KMS-11 (cell line): ENCODE data around the gene ESPNL.

Experiments
- H2AFZ ChIP-seq: fragments of 200-600 bp; sonication (generic); 2 replicates; pipeline ENCODE4 v1.6.1; 2016; ENCODE audit warnings: antibody characterized with exemption, mixed run types, low read depth
- H3K27ac ChIP-seq: fragments of 200-600 bp; sonication (generic); 2 replicates; pipeline ENCODE4 v1.6.1; 2016; ENCODE audit warnings: mild to moderate bottlenecking, mixed run types
- H3K27me3 ChIP-seq: fragments of 200-600 bp; sonication (generic); 2 replicates; pipeline ENCODE4 v1.6.1; 2017; ENCODE audit warnings: mild to moderate bottlenecking, low read depth, mixed run types, moderate library complexity; ENCODE audit not compliant: insufficient read depth
- H3K36me3 ChIP-seq: fragments of 200-600 bp; sonication (generic); 2 replicates; pipeline ENCODE4 v1.6.1; 2017; ENCODE audit warnings: mild to moderate bottlenecking, mixed run types; ENCODE audit not compliant: insufficient read depth
- H3K4me1 ChIP-seq: fragments of 200-600 bp; sonication (generic); 2 replicates; pipeline ENCODE4 v1.6.1; 2016; ENCODE audit warnings: mild to moderate bottlenecking, low read depth, mixed run types; ENCODE audit not compliant: poor library complexity, severe bottlenecking
- H3K4me2 ChIP-seq: fragments of 200-600 bp; sonication (generic); 2 replicates; pipeline ENCODE4 v1.7.0; 2016; ENCODE audit warnings: mild to moderate bottlenecking, mixed run types
- H3K4me3 ChIP-seq: fragments of 200-600 bp; sonication (generic); IDR thresholded peaks from 2 replicates; pipeline ENCODE4 v1.6.1; 2017; ENCODE audit warnings: low read depth, low read length, mixed read lengths; ENCODE audit not compliant: insufficient read depth
- H3K79me2 ChIP-seq: fragments of 200-600 bp; sonication (generic); 2 replicates; pipeline ENCODE4 v1.6.1; 2016; ENCODE audit warnings: low read depth, mixed run types; ENCODE audit not compliant: insufficient read depth
- H3K9ac ChIP-seq: fragments of 200-600 bp; sonication (generic); 2 replicates; pipeline ENCODE4 v1.6.1; 2016; ENCODE audit warnings: mild to moderate bottlenecking, mixed run types
- H4K20me1 ChIP-seq: fragments of 200-600 bp; sonication (generic); 2 replicates; pipeline ENCODE4 v1.6.1; 2016; ENCODE audit warnings: mild to moderate bottlenecking, mixed run types; ENCODE audit not compliant: insufficient read depth
- TF ChIP-seq, protein P1 (sequence below): fragments of 200-600 bp; sonication (generic); conservative IDR thresholded peaks from 2 replicates; pipeline ENCODE4 v1.6.1; 2017; ENCODE audit warnings: low read depth, mild to moderate bottlenecking, antibody characterized with exemption, low read length, moderate library complexity, mixed read lengths

The ESPNL gene

GRCh38 chr2:238105506-238106338 lies 5.6 kb downstream of the ESPNL start:
- no peak overlapping the region for H2AFZ ChIP-seq
- no peak overlapping the region for H3K4me3 ChIP-seq
- H3K79me2 ChIP-seq: no peaks in the 10 kb centered on the region
- no peaks in the 10 kb centered on the region for H4K20me1 ChIP-seq
- no peak overlapping the region for H3K4me2 ChIP-seq
- TF ChIP-seq, protein P1, sequence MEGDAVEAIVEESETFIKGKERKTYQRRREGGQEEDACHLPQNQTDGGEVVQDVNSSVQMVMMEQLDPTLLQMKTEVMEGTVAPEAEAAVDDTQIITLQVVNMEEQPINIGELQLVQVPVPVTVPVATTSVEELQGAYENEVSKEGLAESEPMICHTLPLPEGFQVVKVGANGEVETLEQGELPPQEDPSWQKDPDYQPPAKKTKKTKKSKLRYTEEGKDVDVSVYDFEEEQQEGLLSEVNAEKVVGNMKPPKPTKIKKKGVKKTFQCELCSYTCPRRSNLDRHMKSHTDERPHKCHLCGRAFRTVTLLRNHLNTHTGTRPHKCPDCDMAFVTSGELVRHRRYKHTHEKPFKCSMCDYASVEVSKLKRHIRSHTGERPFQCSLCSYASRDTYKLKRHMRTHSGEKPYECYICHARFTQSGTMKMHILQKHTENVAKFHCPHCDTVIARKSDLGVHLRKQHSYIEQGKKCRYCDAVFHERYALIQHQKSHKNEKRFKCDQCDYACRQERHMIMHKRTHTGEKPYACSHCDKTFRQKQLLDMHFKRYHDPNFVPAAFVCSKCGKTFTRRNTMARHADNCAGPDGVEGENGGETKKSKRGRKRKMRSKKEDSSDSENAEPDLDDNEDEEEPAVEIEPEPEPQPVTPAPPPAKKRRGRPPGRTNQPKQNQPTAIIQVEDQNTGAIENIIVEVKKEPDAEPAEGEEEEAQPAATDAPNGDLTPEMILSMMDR: no peak
- H3K9ac ChIP-seq: no peak overlapping the region
- no peaks in the 10 kb centered on the region for H3K4me1 ChIP-seq
- no peaks in the 10 kb centered on the region for H3K36me3 ChIP-seq
- H3K27me3 ChIP-seq: no peaks in the 10 kb centered on the region
- no peak overlapping the region for H3K27ac ChIP-seq

GRCh38 chr2:238106339-238106697 lies 6.2 kb downstream of the ESPNL start:
- Histone ChIP-seq H4K20me1 (no peaks in the 10 kb centered on the region), H3K27me3 (no peaks in the 10 kb centered on the region), H3K4me1 (no peaks in the 10 kb centered on the region), H3K79me2 (no peaks in the 10 kb centered on the region), H2AFZ (no peak overlapping the region), H3K9ac (no peak overlapping the region), H3K4me2 (no peak overlapping the region), H3K27ac (no peak overlapping the region), H3K4me3 (no peak overlapping the region), H3K36me3 (no peaks in the 10 kb centered on the region)
- TF ChIP-seq, protein P1: no peak

GRCh38 chr2:238106698-238107524 lies 6.8 kb downstream of the ESPNL start:
- no peak overlapping the region for H3K27ac ChIP-seq

DNA sequence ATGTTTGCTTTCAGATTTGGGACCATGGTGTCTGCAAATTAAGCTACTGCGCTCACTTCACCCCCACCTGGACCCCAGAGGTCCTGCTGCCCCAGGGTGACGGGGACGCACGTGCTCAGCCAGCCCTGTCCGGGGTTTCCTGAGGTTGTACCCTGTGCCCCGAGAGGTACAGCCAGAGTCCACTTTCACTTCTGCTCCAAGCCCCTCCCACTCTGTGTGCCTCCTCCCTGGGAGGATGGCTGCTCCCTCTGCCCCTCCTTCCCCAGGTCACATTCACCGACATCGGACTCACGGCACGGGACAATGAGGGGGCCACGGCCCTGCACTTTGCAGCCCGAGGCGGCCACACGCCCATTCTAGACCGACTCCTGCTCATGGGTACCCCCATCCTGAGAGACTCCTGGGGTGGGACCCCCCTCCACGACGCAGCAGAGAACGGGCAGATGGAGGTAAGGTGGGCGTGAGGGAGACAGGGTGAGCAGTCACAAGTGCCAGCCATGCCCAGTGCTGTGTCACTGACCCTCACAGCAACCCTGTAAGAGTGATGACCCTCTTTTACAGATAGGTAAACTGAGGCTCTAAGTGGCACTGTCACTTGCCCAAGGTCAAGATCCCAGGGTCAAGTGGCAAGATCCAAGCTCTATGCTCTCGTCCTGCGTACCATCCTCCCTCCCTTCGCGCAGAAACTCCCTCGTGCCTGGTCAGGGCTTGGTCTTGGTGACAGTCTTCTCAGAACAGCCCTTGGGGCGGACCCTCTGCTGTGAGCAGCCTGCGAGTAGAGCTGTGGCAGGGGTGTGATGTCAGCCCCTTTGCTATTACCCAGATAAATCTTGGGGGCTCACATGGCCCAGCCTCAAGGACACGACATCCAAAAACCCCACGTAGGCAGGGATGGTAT lies 7.6 kb downstream of the ESPNL start:
- H3K4me3 ChIP-seq: no peak overlapping the region

More at GRCh38 chr2:238106698-238107524, 6.8 kb downstream of the ESPNL start:
- no peak overlapping the region for H3K9ac ChIP-seq
- no peak overlapping the region for H2AFZ ChIP-seq
- TF ChIP-seq, protein P1: no peak
- H3K4me2 ChIP-seq: no peak overlapping the region
- no peaks in the 10 kb centered on the region for H3K27me3 ChIP-seq
- H3K4me1 ChIP-seq: no peaks in the 10 kb centered on the region
- H4K20me1 ChIP-seq: no peaks in the 10 kb centered on the region
- no peaks in the 10 kb centered on the region for H3K79me2 ChIP-seq
- H3K4me3 ChIP-seq: no peak overlapping the region
- no peaks in the 10 kb centered on the region for H3K36me3 ChIP-seq

More for the DNA sequence above, 7.6 kb downstream of the ESPNL start:
- no peaks in the 10 kb centered on the region for H3K79me2 ChIP-seq
- H3K27me3 ChIP-seq: no peaks in the 10 kb centered on the region
- no peaks in the 10 kb centered on the region for H3K36me3 ChIP-seq
- no peak overlapping the region for H3K4me2 ChIP-seq
- no peak overlapping the region for H2AFZ ChIP-seq
- TF ChIP-seq, protein P1: no peak
- no peaks in the 10 kb centered on the region for H3K4me1 ChIP-seq
- no peak overlapping the region for H3K27ac ChIP-seq
- no peak overlapping the region for H3K9ac ChIP-seq
- no peaks in the 10 kb centered on the region for H4K20me1 ChIP-seq
